Activated B cell treated with CpG ODN at 0.5 μM for 24 hours (primary cell): ENCODE results near the gene ADD1. TPM values are rescaled to one million over a fixed set of nuclear protein-coding genes. Genes with fewer than 3 reads are reported as not detected.

Experiments
- ATAC-seq: fragments of 200-7000 bp; cut with Tn5 transposase; one replicate; pipeline ENCODE4 v1.10.0; 2021; ENCODE audit warnings: low read depth, mild to moderate bottlenecking, moderate library complexity
- CTCF ChIA-PET: fragments of 350-600 bp; sonication (Branson Sonifier 250); formaldehyde crosslinking; loops from one replicate; lab custom pipeline; 2021; ENCODE audit warnings: antibody characterized with exemption; lab: Charles Lee
- POLR2A ChIA-PET: fragments of 350-600 bp; sonication (Branson Sonifier 250); formaldehyde crosslinking; loops from one replicate; lab custom pipeline; 2021; ENCODE audit warnings: antibody characterized with exemption; lab: Charles Lee
- DNase-seq: peaks from one replicate; pipeline ENCODE4 v3.0.0; 2022
- H3K27ac Mint-ChIP-seq: one replicate; pipeline ENCODE4 v1.8.0; 2020; ENCODE audit warnings: mixed read lengths
- H3K27me3 Mint-ChIP-seq: one replicate; pipeline ENCODE4 v1.8.0; 2021; ENCODE audit warnings: mixed read lengths
- H3K36me3 Mint-ChIP-seq: one replicate; pipeline ENCODE4 v1.8.0; 2021; ENCODE audit warnings: low read depth, mixed read lengths
- H3K4me1 Mint-ChIP-seq: one replicate; pipeline ENCODE4 v1.8.0; 2021; ENCODE audit warnings: mixed read lengths
- H3K4me3 Mint-ChIP-seq: one replicate; pipeline ENCODE4 v1.8.0; 2020; ENCODE audit warnings: mild to moderate bottlenecking, mixed read lengths
- H3K9me3 Mint-ChIP-seq: one replicate; pipeline ENCODE4 v1.8.0; 2020; ENCODE audit warnings: mixed read lengths
- intact Hi-C: fragments of 100-400 bp; cut with micrococcal nuclease; formaldehyde crosslinking; loops from one replicate; pipeline ENCODE4 v1.15.1; 2024
- total RNA-seq: library from RNA; stranded (reverse); gene quantifications from 2 replicates; pipeline ENCODE4 v1.2.3, GENCODE V29; 2022
- TF ChIP-seq, protein P1 (sequence below): fragments of 200-600 bp; IDR thresholded peaks from one replicate; pipeline ENCODE4 v1.8.0; 2022; ENCODE audit warnings: antibody characterized with exemption, mild to moderate bottlenecking

Gene ADD1
- total RNA-seq, 1 donor from 2014 or later = 340 TPM

DNA sequence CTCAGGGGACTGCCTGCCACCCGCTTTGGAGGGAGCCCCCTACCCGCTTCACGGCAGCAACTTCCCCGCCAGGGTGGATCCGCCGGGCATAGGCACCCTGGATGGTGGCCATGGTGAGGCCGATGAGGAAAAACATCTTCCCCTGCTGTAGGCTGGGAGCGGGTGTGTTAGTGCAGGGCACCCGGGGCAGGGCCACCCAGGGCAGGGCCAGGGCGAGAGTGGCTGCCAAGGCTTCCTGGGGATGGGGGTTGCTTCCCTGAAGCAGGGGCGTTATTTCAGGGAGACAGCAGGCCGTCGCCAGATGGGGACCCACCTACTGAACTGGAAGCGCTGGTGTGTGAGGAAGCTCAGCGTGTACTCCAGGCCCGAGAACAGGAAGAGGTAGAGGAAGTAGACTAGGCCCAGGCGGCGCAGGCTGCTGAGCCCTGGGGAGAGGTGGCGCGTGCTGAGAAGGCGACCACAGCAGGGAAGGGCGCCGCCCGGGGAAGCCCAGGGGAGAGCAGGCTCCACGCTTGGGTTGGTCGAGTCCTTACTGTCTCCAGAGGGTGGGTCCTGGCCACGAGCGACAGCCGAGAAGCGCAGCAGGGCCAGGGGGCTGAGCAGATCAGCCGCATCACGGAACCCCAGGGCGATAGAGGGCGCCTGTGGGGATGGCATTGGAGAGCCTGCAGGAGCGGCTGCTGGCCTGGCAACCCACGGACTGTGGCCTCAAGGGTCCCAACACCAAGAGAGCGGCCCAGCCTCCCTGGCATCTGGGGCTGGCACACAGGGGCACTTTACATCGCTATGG, 88.1 kb downstream of the ADD1 start:
- POLR2A ChIA-PET = interaction anchor here (0.6 to 2.4 kb wide), 8 partner anchors 9 to 446 kb away, joined by 3 to 10 read pairs (median 5); partner anchors contain the start of gene TNIP2
- intact Hi-C loops = loop anchor here (1.0 to 10.0 kb wide), 10 partner anchors 9 to 687 kb away; partner anchors contain the start of genes CFAP99, HAUS3, POLN and RNF4
- Mint-ChIP-seq H3K27me3 (no peaks in the 10 kb centered on the region), H3K36me3 (peaks cover 53% of the 10 kb centered on the region), H3K27ac (peak overlapping the region; percentile 90), H3K4me3 (peak overlapping the region; percentile 88), H3K9me3 (no peaks in the 10 kb centered on the region), H3K4me1 (peaks cover 47% of the 10 kb centered on the region)
- TF ChIP-seq, protein P1, sequence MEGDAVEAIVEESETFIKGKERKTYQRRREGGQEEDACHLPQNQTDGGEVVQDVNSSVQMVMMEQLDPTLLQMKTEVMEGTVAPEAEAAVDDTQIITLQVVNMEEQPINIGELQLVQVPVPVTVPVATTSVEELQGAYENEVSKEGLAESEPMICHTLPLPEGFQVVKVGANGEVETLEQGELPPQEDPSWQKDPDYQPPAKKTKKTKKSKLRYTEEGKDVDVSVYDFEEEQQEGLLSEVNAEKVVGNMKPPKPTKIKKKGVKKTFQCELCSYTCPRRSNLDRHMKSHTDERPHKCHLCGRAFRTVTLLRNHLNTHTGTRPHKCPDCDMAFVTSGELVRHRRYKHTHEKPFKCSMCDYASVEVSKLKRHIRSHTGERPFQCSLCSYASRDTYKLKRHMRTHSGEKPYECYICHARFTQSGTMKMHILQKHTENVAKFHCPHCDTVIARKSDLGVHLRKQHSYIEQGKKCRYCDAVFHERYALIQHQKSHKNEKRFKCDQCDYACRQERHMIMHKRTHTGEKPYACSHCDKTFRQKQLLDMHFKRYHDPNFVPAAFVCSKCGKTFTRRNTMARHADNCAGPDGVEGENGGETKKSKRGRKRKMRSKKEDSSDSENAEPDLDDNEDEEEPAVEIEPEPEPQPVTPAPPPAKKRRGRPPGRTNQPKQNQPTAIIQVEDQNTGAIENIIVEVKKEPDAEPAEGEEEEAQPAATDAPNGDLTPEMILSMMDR = no peak
- DNase-seq = peak; percentile 83
- ATAC-seq = peak; percentile 79
- CTCF ChIA-PET = interaction anchor here (0.7 to 1.0 kb wide), 2 partner anchors 45 to 167 kb away, joined by 3 read pairs; no protein-coding TSS in a partner anchor

DNA sequence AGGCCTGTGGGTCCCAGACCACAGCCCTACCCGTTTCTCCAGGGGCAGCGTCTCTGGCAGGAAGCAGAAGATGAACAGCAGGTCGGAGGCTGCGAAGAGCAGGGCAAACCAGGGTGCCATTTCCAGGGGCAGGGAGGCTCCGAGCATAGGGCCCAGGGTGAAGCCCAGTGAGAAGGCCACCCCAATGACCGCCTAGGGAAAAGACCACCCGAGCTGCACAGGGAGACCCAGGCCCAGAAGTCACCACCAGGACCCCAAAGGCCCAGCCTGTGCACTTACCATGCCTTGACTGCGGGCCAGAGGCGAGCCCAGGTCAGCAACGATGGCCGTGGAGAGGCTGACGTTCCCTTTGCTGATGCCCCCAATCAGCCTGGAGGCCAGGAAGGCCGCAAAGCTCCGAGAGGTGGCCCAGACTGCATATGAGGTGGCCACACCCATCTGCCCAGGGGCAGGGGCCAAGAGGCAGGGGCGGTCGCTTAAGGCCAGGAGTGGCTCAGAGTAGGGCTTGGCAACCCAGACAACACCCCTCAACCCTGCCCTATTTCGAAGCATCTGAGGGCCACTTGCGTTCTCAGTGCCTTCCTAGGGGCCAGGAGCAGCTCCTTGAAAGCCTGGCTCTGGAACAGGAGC, 88.8 kb downstream of the ADD1 start:
- ATAC-seq (peak; percentile 1), DNase-seq (no peak)
- CTCF ChIA-PET = no interaction called here
- H3K4me1 Mint-ChIP-seq = peaks cover 55% of the 10 kb centered on the region
- intact Hi-C loops = loop anchor here (1.0 to 10.0 kb wide), 9 partner anchors 14 to 688 kb away; partner anchors contain the start of genes CFAP99, HAUS3, POLN and RNF4
- POLR2A ChIA-PET = interaction anchor here (0.7 to 2.4 kb wide), 8 partner anchors 10 to 447 kb away, joined by 3 to 10 read pairs (median 6); partner anchors contain the start of gene TNIP2
- no peaks in the 10 kb centered on the region for H3K27me3 Mint-ChIP-seq
- TF ChIP-seq, protein P1 = no peak
- H3K27ac Mint-ChIP-seq = peak overlapping the region; percentile 90
- no peaks in the 10 kb centered on the region for H3K9me3 Mint-ChIP-seq
- H3K4me3 Mint-ChIP-seq = peak overlapping the region; percentile 88
- H3K36me3 Mint-ChIP-seq = peaks cover 53% of the 10 kb centered on the region

DNA sequence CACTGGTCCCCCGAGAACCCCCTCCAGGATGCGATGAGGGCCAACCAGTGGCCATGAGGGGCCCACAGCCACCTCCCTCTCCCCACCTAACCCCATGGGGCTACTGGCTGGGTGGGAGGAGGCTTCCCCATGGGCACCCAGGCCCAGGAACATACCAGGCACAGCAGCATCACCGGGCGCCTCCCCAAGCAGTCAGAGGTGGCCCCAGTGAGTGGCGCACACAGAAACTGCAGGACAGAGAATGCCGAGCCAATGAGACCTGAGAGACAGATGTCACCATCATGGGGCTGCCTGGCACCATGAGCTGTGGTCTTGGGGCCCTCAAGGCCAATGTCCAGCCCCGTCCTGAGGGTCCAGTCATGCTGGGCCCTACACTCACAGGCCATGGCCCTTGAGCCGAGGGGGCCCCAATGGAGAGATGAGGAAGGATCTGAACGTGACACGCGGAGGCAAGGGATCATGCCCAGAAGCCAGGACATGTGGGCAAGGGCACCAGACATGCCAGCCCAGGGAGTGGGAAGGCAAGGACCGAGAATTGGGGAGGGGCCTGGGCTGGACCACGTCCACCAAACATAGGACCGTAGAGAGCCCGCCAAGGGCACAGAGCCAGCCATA, 89.4 kb downstream of the ADD1 start:
- H3K4me1 Mint-ChIP-seq = peaks cover 61% of the 10 kb centered on the region
- no peak for DNase-seq
- no peaks in the 10 kb centered on the region for H3K9me3 Mint-ChIP-seq
- H3K4me3 Mint-ChIP-seq = peak overlapping the region; percentile 88
- TF ChIP-seq, protein P1 = no peak
- intact Hi-C loops = loop anchor here (1.0 to 10.0 kb wide), 9 partner anchors 15 to 688 kb away; partner anchors contain the start of genes CFAP99, HAUS3, POLN and RNF4
- POLR2A ChIA-PET = interaction anchor here (1.0 to 2.4 kb wide), 5 partner anchors 11 to 187 kb away, joined by 6 to 10 read pairs (median 7); partner anchors contain the start of gene TNIP2
- no peak for ATAC-seq
- H3K36me3 Mint-ChIP-seq = peaks cover 53% of the 10 kb centered on the region
- CTCF ChIA-PET = no interaction called here
- H3K27me3 Mint-ChIP-seq = no peaks in the 10 kb centered on the region
- peak overlapping the region; percentile 90 for H3K27ac Mint-ChIP-seq

DNA sequence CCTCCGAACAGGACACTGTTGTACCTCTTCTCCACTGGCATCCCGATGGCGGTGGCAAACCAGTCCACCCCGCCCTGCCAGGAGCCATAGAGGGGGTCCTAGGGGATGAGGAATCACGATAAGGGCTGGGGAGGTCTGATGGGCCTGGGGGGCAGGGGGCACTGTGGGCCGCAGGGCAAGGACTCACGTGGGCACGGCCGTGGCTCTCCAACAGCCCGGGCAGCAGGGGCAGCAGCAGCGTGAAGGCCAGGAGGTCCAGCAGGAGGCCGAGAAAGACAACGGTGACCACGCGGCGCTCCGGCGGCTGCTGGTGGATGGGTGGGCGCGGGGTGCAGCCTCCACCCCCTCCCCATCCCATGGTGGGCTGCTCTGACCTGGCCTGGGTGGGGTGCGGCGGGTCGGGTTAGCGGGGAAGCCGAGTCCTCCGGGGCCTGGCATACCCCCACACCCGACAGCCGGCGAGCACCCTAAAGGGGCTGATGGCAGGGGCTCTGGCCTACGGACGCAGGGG, 90.0 kb downstream of the ADD1 start:
- TF ChIP-seq, protein P1 = no peak
- no peaks in the 10 kb centered on the region for H3K27me3 Mint-ChIP-seq
- H3K27ac Mint-ChIP-seq = peak overlapping the region; percentile 90
- H3K4me3 Mint-ChIP-seq = peak overlapping the region; percentile 88
- ATAC-seq (no peak), DNase-seq (no peak)
- CTCF ChIA-PET = no interaction called here
- POLR2A ChIA-PET = interaction anchor here (1.0 to 2.4 kb wide), 3 partner anchors 170 to 187 kb away, joined by 6 to 8 read pairs (median 7); partner anchors contain the start of gene TNIP2
- no peaks in the 10 kb centered on the region for H3K9me3 Mint-ChIP-seq
- intact Hi-C loops = loop anchor here (1.0 to 10.0 kb wide), 7 partner anchors 30 to 689 kb away; partner anchors contain the start of genes CFAP99, GRK4, HAUS3 and NOP14
- peaks cover 52% of the 10 kb centered on the region for H3K36me3 Mint-ChIP-seq
- H3K4me1 Mint-ChIP-seq = peaks cover 63% of the 10 kb centered on the region
